Panc1 (cell line): ENCODE data around the gene KRTAP5-10. TPM values are rescaled to one million over a fixed set of nuclear protein-coding genes. Genes with fewer than 3 reads are reported as not detected.

Experiments used
- total RNA-seq: library from RNA; stranded (reverse); gene quantifications from one replicate; pipeline ENCODE4 v1.2.1, GENCODE V29; 2021; ENCODE audit not compliant: unreplicated experiment

The KRTAP5-10 gene
- total RNA-seq, 1 experiment from 2014 or later, result not detected

Other genes with a start within 250 kb of the KRTAP5-10 start
- 356 TPM for gene DHCR7, start 117.2 kb upstream of the KRTAP5-10 start, total RNA-seq
- 76.1 TPM for gene NADSYN1, start 112.4 kb upstream of the KRTAP5-10 start, total RNA-seq
- gene KRTAP5-7, start 38.3 kb upstream of the KRTAP5-10 start, total RNA-seq, result not detected
- not detected for gene KRTAP5-8, start 27.5 kb upstream of the KRTAP5-10 start, total RNA-seq
- gene KRTAP5-9, start 17.1 kb upstream of the KRTAP5-10 start, total RNA-seq, result not detected
- not detected for gene KRTAP5-11, start 17.3 kb downstream of the KRTAP5-10 start, total RNA-seq